ENCODE measurements around the gene TXNDC17.
"Not testable (repeated sequence)": the region's sequence is repeated elsewhere in the genome, so short reads cannot be mapped to it uniquely, and the experiment has no call there.

Gene TXNDC17

GRCh38 chr17:6691546-6691945, 50.7 kb downstream of the TXNDC17 start:
- H3K4me3 ChIP-seq (ENCODE audit: low read depth, low read length): no peak overlapping the region
- no peak for TF ChIP-seq CTCF (IDR thresholded peaks at IDR 0.05; ENCODE audit: borderline replicate concordance, insufficient read depth, low read depth, low read length)

GRCh38 chr17:6691958-6692357, 51.1 kb downstream of the TXNDC17 start:
- not testable (repeated sequence) for H3K4me3 ChIP-seq (ENCODE audit: low read depth, low read length)
